Breast epithelium (tissue), 3 donors: ENCODE data around the gene ZNF70.

Experiments used
- CTCF ChIP-seq, 3 donors: fragments of 450-650 bp; IDR thresholded peaks; one replicate each; pipeline ENCODE4 v1.5.1; 2016 to 2017; ENCODE audit warnings: antibody characterized with exemption in 3 of 3, mild to moderate bottlenecking in 3 of 3, moderate library complexity in 3 of 3
- POLR2A ChIP-seq: fragments of 450-650 bp; IDR thresholded peaks from one replicate; pipeline ENCODE4 v1.6.1; 2016; ENCODE audit warnings: antibody characterized with exemption, mild to moderate bottlenecking, moderate library complexity

GRCh38 chr22:23698673-23699235 lies 52.2 kb downstream of the ZNF70 start:
- TF ChIP-seq CTCF (IDR thresholded peaks at IDR 0.05) (no peak), POLR2A (no peak)
